ENCODE results near the gene DNAJB6. TPM values are rescaled to one million over a fixed set of nuclear protein-coding genes. Genes with fewer than 3 reads are reported as not detected.

Gene DNAJB6
- total RNA-seq, 1 donor from 2014 or later: 97.2 TPM

DNA sequence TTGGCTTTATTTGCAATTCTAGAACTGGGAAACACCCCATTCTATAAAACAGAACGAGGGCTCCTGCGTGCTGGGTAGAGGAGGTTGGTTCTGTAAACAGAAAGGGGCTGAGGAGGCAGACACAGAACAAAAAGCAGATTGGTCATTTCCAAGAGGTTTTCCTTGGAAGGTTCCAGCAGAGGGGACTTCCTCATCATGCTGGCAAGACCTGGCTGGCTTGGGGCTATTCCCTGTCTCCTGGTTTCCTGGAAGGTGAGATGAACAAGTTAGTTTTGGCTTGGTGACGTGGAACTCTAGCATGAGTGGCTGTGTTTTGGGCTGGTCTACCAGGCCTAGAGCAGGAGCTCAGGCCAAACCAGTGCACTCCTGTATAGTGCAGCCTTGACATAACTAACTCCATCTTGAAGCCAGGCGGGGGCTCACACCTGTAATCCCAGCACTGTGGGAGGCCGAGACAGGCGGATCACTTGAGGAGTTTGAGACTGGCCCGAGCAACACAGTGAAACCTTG lies 26.1 kb upstream of the DNAJB6 start:
- H3K4me1 Mint-ChIP-seq (ENCODE audit: unreplicated experiment): peaks cover 3% of the 10 kb centered on the region
- H3K9me3 Mint-ChIP-seq: no peaks in the 10 kb centered on the region
- H3K4me3 Mint-ChIP-seq: no peak overlapping the region
- H3K27me3 Mint-ChIP-seq: peaks cover 2% of the 10 kb centered on the region
- H3K36me3 Mint-ChIP-seq: no peaks in the 10 kb centered on the region
- no peak overlapping the region for H3K27ac Mint-ChIP-seq
- TF ChIP-seq, protein P1, sequence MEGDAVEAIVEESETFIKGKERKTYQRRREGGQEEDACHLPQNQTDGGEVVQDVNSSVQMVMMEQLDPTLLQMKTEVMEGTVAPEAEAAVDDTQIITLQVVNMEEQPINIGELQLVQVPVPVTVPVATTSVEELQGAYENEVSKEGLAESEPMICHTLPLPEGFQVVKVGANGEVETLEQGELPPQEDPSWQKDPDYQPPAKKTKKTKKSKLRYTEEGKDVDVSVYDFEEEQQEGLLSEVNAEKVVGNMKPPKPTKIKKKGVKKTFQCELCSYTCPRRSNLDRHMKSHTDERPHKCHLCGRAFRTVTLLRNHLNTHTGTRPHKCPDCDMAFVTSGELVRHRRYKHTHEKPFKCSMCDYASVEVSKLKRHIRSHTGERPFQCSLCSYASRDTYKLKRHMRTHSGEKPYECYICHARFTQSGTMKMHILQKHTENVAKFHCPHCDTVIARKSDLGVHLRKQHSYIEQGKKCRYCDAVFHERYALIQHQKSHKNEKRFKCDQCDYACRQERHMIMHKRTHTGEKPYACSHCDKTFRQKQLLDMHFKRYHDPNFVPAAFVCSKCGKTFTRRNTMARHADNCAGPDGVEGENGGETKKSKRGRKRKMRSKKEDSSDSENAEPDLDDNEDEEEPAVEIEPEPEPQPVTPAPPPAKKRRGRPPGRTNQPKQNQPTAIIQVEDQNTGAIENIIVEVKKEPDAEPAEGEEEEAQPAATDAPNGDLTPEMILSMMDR (conservative IDR thresholded peaks at IDR 0.05): no peak
- DNase-seq (ENCODE audit: extremely low spot score, unreplicated experiment): no peak

DNA sequence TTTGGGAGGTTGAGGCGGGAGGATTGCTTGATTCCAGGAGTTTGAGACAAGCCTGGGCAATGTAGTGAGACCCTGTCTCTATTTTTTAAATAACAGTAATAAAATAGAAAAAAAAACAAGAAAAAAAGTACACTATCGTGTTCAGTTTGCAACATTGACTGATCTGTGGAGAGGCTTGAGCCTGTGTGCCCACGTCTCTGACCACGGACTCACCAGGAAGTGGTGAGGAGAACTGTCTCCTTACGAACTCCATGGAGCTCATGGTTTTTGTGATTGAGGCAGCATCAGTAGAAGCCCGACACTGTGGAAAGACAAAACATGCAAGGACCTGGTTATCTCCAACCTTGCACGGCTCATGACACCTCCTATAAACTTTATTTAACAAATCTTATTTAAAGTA lies 23.9 kb upstream of the DNAJB6 start:
- no peaks in the 10 kb centered on the region for H3K36me3 Mint-ChIP-seq
- no peaks in the 10 kb centered on the region for H3K9me3 Mint-ChIP-seq
- H3K27me3 Mint-ChIP-seq: no peaks in the 10 kb centered on the region
- TF ChIP-seq, protein P1 (conservative IDR thresholded peaks at IDR 0.05): no peak
- no peak for DNase-seq (ENCODE audit: extremely low spot score, unreplicated experiment)
- no peak overlapping the region for H3K27ac Mint-ChIP-seq
- no peak overlapping the region for H3K4me3 Mint-ChIP-seq
- no peaks in the 10 kb centered on the region for H3K4me1 Mint-ChIP-seq (ENCODE audit: unreplicated experiment)

DNA sequence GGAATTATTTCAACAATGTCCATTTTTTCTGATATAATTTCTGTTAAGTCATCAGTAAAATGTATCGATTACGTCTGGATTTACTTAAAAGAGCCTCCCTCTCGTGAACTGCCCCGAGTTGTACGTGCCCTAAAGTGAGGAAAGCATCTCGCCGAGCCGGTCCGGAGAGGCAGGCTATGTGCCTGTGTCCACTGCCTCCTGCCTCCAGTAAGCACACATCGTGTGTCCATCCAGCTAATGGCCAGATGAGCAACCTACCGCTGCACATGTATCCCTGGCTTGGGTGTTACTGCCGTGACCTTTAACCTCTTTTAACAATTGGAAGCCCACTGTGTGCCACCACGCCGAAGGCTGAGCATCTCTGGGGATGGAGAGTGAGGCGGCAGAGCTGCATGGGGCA lies 23.2 kb upstream of the DNAJB6 start:
- Mint-ChIP-seq H3K4me1 (ENCODE audit: unreplicated experiment) (no peaks in the 10 kb centered on the region), H3K27ac (no peak overlapping the region), H3K36me3 (no peaks in the 10 kb centered on the region)

DNA sequence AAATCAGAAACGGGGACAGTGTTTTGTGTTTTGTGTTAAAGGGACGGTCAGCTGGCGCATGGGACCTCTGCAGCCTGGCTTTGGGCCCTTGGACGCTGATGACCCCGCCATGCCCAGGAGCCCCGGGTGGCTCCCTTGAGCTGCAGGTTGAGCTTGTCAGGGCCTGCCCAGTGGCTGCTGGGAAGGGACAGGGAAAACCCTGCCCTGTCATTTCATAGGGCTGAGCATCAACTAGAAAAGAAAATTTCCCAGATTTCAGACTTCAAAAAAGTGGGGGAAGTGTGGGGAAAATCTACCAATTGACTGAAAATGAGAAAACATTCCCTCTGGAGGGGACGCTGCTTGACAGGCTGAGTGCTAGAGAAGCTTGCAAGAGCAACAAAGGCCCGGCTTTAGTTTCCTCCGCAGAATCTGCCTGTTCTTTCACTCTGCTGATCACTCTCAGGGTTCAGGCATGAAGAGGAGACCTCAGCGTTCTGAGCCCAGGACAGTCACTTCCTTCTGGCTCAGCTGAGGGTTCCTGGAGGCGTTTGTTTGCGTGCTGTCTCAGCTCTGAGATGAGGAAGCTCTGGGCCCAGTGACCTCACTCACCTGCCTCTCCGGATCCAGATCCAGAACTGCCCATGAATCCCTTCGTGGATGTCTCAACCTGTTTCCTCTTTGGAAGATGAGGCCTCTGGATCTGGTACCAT lies 18.6 kb upstream of the DNAJB6 start:
- H3K27ac Mint-ChIP-seq: no peak overlapping the region
- TF ChIP-seq, protein P1 (conservative IDR thresholded peaks at IDR 0.05): no peak
- H3K9me3 Mint-ChIP-seq: no peaks in the 10 kb centered on the region
- H3K27me3 Mint-ChIP-seq: no peaks in the 10 kb centered on the region
- no peaks in the 10 kb centered on the region for H3K36me3 Mint-ChIP-seq
- H3K4me1 Mint-ChIP-seq (ENCODE audit: unreplicated experiment): no peaks in the 10 kb centered on the region
- DNase-seq (ENCODE audit: extremely low spot score, unreplicated experiment): no peak
- no peak overlapping the region for H3K4me3 Mint-ChIP-seq

More for the DNA sequence above, 23.2 kb upstream of the DNAJB6 start:
- TF ChIP-seq, protein P1 (conservative IDR thresholded peaks at IDR 0.05): no peak
- no peak for DNase-seq (ENCODE audit: extremely low spot score, unreplicated experiment)
- H3K9me3 Mint-ChIP-seq: no peaks in the 10 kb centered on the region
- H3K4me3 Mint-ChIP-seq: no peak overlapping the region
- no peaks in the 10 kb centered on the region for H3K27me3 Mint-ChIP-seq

DNA sequence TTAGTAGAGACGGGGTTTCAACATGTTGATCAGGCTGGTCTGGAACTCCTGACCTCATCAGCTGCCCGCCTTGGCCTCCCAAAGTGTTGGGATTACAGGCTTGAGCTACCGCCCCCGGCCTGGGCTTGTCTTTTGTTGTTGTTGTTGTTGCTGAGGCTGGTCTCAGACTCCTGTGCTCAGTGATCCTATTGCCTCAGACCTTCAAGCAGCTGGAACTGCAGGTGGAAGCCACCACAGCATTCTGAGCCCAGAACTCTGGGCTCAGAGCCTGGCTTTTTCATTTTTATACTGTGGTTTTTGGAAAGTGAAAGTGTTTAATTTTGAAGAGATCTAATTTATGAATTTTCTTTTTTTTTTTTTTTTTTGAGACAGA lies 16.2 kb upstream of the DNAJB6 start:
- TF ChIP-seq, protein P1 (conservative IDR thresholded peaks at IDR 0.05): no peak
- Mint-ChIP-seq H3K9me3 (no peaks in the 10 kb centered on the region), H3K4me1 (ENCODE audit: unreplicated experiment) (no peaks in the 10 kb centered on the region), H3K27ac (no peak overlapping the region), H3K27me3 (no peaks in the 10 kb centered on the region), H3K36me3 (no peaks in the 10 kb centered on the region), H3K4me3 (no peak overlapping the region)
- no peak for DNase-seq (ENCODE audit: extremely low spot score, unreplicated experiment)
